HG02973 (cell line): ENCODE results near the gene RSBN1L.

Experiments
- ATAC-seq: cut with Tn5 transposase; IDR thresholded peaks from one replicate; pipeline ENCODE4 v1.9.1; 2021; ENCODE audit warnings: moderate library complexity; ENCODE audit not compliant: unreplicated experiment

The RSBN1L gene

DNA sequence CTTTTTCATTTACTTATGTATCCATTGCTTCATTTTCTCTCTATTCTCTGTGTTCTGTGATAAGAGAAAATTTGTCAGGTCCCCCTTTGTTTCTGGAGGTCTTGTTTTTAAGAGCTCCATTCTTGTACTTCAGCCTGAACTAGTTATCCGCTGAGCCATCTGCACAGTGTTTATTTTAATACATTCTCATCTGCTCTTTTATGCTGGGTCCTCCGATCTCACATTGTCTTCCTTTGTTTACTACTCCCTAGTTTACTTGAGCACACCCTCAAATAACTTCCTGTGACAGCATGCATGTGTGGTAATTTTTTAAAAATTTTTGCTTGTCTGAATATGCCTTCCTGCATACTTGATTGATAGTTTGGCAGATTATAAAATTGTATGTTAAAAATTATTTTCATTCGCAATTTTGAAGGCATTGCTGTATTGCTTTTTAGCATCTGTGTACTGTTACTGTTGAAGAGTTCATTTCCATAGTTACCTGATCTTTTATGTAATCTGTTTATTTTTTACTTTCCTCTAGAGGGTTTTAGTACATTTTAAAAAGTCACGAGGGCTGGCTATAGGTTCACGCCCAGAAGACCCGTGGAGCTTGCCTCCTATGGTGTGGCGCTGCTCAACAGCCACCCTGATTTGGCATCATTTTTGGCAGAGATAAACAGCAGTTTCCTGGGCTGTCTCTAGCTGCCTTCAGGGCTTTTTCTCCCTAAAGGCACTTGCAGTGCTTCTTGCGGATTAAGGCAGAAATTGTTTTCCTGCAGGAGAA is 31.9 kb downstream of the RSBN1L start:
- no peak for ATAC-seq

DNA sequence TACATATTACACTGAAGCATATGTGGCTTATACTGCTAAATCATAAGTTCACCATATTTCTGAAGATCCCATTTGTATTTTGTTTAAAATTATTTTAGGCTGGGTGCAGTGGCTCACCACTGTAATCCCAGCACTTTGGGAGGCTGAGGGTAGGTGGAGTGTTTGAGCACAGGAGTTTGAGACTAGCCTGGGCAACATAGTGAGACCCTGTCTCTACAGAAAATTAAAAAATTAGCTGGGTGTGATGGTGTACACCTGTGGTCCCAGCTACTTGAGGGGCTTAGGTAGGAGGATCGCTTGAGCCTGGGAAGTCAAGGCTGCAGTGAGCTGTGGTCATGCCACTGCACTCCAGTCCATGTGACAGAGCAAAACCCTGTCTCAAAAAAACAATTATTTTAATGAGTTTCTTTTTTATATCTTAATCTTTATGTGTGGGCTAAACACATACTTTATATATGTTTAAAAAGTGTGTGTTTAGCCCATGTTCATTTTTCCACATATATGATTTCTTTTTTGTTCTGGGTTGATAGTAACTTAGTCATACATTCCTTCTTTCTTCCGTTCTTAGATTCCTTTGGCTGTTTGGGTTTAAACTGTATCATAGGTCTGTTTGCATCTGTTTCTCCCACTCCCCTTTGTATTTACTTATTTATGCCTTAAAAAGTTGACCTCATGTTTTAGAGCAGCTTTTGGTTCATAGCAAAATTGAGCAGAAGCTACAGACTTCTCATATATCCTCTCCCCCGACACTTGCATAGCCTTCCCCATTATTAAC is 33.5 kb downstream of the RSBN1L start:
- ATAC-seq: no peak

DNA sequence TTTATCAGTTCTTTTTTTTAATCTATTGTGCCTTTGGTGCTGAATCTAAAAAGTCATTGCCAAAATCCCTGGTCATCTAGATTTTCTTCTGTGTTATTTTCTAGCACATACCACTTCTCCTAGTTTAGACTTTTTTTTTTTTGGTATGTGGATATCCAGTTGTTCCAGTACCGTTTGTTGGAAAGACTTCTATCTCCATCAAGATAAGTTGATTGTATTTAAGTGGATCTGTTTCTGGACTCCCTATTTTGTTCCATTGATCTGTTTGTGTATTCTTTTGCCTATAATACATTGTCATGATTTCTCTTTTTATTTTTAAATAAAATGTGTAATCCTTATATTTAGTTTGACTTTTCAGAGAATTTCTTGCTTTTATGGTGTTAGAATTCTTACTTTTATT is 35.5 kb downstream of the RSBN1L start:
- ATAC-seq: no peak

DNA sequence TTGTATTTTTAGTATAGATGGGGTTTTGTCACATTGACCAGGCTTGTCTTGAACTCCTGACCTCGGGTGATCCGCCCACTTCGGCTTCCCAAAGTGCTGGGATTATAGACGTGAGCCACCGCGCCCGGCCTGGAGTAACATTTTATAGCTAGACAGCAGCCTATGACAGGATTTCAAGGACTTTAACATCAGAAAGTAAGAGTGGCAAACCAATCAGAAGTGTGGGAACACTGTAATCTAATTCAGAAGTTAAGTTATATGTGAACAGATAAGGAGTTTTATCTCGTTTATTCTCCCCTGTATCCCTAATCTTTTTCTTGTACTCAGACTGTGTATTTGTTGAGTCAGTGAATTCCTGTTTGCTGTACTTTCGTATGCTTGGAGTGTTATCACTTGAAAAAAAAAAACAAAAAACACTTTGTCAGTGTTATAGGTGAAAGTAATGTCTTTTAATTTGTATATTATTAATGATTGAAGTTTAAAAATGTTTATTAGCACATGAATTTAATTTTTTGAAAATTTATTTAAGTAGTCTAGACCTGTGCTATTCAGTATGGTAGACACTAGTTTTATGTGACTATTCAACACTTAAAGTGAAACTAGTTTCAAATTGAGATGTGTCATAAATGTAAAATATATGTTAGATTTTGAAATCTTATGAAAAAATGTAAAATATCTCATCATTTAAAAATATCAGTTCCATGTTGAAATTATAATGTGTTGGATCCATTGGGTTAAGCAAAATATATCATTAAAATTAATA is 38.6 kb downstream of the RSBN1L start:
- no peak for ATAC-seq

DNA sequence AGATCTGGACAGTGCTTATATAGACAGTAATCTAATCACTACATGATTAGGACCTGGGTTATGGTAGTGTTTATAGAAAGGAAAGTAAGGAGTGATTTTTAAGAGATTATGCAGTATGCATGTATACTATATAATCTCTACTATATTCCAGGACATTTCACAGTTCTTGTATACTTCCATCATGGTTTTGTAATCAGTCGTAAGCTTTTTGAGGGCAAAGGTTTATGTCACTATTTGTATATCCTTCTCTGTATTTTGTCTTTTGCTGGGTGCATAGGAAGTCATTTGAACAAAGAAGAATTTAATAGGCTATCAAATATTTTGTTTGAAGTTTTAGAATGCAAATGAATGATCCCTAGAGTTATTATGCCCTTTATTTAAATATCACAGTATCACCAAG is 39.2 kb downstream of the RSBN1L start:
- ATAC-seq: no peak

DNA sequence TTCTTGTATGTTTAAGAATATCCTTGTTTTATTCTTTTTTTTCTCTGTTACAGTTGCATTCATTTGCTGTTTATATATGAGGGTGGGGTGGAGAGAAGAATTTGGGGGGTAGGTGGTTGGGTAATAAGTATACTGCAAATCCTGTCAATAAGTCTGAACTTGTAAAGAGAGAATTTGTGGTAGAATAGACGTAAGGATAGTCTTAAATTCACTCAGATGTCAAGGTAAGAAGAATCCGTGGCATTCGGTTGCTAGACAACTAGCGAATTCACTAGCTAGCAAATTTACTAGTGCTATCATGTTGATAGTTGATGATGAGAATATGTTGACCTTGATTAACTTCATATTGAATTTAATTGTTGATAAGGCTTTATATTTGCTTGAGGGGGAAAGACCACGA is 40.7 kb downstream of the RSBN1L start:
- no peak for ATAC-seq

DNA sequence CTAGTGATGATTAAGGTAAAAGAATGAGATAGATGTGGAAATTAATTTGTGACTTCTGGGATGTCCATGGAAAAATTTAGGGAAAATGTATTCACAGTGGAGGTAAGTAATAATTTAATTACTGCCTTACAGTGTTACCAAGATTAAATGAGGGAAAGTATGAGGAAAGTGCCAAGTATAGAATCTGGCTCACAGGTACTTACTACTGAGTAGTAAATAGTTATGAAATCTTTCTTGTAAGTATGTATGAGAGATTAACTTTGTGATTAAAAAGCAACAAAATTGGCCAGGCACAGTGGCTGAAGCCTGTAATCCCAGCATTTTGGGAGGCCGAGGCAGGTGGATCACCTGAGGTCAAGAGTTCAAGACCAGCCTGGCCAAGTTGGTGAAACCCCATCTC is 42.1 kb downstream of the RSBN1L start:
- no peak for ATAC-seq

DNA sequence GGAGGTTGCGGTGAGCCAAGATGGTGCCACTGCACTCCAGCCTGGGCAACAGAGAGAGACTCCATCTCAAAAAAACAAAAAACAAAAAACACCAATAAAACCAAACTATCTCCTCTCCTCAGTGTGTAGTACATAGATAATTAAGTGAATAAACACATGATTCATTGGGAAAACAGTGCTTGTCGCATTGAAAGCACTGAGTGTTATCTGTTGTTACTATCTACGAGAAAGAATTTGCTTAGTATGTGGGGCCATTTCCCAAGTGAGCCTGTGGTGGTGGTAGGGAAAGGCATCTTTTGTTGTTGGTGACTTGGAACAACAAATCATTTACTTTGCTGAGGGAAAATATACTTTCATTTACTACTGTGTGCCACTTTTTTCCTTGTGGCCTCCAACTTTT is 42.6 kb downstream of the RSBN1L start:
- ATAC-seq: no peak

DNA sequence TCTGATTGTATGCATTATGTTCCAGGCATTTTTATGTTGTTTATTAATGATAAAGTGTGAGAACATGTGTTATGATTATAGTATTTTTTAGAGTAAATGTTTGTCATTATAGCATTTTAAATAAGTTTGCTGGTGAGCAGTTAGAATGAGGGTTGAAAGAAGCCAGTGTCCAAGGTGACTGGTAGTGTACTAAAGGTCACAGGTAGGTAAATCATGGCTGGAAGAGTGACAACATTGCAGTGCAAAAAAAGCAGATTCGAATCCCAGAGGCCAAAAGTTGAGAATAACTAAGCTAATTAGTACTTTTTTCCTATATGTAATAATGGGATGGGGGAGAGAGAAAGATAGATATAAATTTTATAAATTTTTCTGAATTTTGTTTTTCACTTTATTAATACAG is 44.0 kb downstream of the RSBN1L start:
- ATAC-seq: no peak

DNA sequence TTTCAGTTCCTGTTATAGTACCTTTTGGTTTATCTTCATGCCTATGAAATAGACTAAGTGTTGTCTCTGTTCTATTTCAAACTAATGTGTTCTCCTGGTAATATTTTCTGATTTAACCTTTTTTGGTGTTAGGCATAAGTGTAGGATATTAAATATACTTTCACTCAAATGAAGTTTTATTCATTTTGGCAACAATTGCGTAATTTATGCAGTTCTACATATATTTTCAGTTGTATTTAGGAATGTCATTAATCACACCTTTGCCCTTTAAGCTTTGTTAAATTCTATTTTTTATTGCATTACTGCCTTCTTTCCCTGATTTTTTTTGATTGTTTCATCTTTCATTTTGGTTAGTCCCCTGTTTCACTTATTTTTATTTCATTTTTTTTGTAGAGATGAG is 47.3 kb downstream of the RSBN1L start:
- ATAC-seq: no peak

DNA sequence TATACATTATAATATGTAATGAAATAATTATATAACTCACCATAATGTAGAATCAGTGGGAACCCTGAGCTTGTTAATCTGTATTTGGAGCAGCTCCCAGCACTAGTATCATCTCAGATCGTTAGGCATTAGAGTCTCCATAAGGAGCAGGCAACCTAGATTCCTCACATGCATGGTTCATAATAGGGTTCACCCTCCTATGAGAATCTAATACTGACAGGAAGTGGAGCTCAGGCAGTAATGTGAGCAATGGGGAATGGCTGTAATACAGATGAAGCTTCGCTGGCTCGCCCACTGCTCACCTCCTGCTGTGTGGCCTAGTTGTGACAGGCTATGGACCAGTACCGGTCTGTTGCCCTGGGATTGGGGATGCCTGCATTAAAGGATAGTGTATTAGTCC is 49.5 kb downstream of the RSBN1L start:
- ATAC-seq: no peak

DNA sequence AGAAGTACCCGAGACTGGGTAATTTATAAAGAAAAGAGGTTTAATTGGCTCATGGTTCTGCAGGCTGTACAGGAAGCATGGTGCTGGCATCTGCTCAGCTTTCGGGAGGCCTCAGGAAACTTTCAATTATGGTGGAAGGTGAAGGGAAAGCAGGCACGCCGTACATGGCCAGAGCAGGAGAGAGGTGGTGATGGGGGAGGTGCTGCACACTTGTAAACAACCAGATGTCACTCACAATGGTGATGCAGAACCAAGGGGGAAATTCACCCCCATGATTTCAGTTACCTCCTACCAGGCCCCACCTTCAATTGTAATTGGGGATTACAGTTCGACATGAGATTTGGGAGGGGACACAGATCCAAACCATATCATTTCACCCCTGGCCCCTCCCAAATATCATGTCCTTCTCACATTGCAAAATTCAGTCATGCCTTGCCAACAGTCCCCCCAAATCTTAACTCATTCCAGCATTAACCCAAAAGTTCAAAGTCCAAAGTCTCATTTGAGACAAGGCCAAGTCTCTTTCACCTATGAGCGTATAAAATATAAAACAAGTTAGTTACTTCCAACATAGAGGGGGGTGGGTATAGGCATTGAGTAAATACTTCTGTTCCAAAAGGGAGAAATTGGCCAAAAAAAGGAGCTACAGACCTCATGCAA is 50.0 kb downstream of the RSBN1L start:
- ATAC-seq: no peak

DNA sequence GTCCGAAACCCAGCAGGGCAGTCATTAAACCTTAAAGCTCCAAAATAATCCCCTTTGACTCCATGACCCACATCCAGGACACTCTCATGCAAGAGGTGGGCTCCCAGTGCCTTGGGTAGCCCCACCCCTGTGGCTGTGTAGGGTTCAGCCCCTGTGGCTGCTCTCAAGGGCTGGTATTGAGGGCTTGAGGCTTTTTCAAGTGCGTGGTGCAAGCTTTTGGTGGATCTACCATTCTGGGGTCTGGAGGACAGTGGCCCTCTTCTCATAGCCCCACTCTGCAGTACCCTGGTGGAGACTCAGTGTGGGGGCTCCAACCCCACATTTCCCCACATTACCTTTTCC is 50.5 kb downstream of the RSBN1L start:
- ATAC-seq: no peak

DNA sequence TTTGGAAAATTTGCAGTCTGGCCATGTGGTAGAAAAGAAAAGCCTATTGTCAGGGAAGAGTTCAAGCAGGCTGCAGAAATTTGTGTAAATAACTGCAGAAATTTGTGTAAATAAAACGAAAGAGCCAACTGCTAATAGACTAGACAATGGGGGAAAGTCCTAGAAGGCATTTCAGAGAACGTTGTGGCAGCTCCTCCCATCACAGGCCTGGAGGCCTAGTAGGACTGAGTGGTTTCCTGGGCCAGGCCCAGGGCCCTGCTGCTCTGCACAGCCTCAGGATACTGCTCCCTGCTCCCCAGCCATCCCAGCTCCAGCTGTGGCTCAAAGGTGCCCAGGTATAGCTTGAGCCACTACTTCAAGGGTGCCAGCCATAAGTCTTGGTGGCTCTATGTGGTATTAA is 50.9 kb downstream of the RSBN1L start:
- no peak for ATAC-seq

DNA sequence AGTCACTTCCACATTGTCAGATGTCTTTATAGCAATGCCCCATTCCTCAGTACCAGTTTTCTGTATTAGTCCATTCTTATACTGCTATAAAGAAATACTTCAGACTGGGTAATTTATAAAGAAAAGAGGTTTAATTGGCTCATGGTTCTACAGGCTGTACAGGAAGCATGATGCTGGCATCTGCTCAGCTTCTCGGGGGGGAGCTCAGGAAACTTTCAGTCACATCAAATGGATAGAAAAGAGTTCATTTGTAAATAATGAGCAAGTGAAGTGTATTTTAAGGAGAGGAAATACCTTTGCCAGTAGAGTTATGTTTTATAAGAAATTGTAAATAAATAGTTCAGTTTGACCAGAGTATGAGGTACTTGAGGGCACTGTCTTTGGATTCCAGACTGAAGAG is 51.5 kb downstream of the RSBN1L start:
- no peak for ATAC-seq

DNA sequence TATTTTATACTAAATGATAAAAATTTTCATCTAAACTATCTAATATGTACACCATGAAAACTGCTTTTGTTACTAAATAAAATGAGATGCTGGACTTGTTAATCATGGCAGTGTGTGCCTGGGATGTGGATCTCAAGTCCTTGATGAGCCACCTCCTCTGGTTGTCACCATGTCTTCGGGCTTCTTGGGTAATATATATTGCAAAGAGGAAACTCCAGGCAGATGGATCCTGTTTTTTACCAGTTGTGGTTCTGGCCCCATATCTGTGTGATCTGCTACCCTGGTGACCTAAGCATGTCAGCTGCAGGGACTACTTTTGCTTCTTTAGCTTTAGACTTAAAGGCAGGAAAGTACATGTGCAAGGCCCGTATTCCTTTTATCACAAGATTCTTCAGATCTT is 55.8 kb downstream of the RSBN1L start:
- ATAC-seq: no peak

DNA sequence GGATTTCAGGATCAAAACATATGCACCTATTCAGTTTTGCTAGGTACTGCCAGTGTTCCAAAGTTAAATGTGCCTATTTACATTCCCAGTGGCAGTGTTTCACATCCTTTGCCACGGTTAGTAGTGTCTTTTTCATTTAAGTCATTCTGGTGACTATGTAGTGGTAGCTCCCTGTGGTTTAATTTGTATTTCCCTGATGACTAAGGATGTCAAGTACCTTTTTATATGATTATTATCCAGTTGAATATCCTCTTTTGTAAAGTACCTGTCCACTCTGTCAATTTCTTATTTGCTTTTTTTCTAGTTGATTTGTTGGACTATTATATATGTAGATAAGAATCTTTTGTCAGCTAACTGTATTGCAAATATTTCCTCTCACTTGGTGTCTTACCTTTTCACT is 56.9 kb downstream of the RSBN1L start:
- ATAC-seq: no peak

DNA sequence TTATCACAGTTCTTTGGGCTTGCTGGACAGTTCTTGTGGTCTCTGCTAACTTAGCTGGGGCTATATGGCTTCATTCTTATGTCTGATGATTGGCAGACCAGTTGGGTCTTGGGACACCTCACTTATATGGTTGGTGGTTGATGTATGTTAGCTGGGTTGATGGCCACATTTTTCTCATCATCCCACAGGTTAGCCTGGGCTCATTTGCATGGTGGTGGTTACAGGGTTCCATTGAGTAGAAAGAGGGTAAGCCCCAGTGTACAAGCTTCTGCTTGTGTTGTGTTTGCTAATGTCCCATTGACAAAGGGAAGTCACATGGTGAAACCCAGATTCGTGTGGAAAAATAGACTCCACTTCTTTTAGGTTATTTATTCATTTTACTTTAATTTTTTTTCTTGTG is 61.3 kb downstream of the RSBN1L start:
- ATAC-seq: peak; percentile 85

DNA sequence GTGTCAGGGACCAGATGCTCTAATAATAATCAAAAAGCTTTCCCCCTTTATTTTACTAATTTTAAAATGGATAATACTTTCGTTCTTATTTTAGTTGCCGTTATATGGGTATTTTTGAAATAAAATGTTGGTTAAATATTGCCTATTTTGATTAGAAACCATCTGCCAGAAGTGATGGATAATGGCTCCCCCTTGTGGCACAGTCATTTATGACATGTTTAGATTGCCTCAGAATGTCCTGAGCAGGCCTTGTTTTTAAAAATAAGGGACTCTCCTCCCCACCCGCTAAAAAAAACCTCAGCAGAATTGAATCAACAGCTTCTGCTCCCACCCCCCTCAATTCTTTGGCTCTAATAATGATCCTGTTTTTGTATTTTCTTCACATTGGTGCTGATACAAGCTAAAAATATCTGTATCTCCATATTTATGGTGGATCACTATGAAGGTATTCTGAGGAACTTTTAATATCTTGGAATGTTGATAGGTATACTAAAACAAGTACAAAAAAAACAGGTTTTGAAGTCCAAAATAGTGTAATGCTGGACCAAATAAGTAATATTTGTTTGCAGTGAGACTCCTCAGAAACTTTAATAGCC is 63.1 kb downstream of the RSBN1L start:
- ATAC-seq: no peak

DNA sequence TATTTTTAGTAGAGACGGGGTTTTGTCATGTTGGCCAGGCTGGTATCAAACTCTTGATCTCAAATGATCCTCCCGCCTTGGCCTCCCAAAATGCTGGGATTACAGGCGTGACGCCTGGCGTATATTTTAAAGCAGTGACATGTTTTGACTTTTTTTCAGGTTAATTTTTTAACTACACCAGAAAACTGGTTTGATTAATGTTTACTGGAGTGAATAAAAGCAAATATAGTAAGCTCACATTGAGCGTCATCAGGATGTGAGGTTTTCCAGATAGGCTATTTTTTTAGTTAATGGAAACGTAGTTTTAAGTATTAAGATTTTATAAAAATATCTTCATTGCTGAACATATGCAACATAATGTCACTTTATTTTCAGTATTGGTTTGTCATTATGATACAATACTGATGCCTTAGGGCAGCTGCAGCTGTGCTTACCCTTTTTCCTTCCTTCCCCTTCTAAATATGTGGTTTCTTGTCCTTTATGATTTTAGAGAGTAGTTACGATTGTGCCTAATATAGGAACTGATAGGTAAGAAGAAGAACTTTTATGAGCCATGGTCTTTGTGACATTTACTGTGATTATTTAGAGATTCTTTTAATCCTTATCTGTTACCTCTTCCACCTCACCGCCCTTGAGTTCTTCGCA is 64.7 kb downstream of the RSBN1L start:
- ATAC-seq: no peak

DNA sequence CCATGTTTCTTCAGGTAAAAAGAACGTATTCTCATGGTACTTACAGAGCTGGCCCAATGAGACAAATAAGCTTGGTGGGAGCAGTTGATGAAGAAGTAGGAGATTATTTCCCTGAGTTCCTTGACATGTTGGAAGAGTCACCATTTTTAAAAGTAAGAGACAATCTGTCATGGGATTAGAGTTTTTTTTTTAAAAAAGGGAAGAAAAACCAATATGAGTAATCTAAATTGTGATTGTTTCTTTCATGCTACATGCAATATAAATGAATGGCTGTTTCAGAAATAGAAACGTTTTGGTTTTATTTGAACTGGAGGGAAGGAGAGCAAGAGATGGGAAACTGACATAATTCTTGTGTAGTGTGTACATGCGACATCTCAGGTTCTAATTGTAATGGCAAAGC is 69.2 kb downstream of the RSBN1L start:
- ATAC-seq: no peak
